Renal cortex interstitium (tissue), 11 donors: Measurements from ENCODE around the gene DDX51. TPM values are rescaled to one million over a fixed set of nuclear protein-coding genes. Genes with fewer than 3 reads are reported as not detected.
"Not testable (repeated sequence)": the region's sequence is repeated elsewhere in the genome, so short reads cannot be mapped to it uniquely, and the experiment has no call there.

Source experiments
- DNase-seq, 11 donors: peaks; one replicate each; pipeline ENCODE4 v3.0.0-alpha.2; 2013; ENCODE audit warnings: low read depth in 9 of 11, low spot score in 4 of 11; ENCODE audit errors: extremely low read depth in 1 of 11
- polyA plus RNA-seq, 3 donors: library from polyadenylated mRNA; unstranded; fragments of 120-200 nt; gene quantifications; one replicate each; pipeline ENCODE4 v1.2.1, GENCODE V29; 2013; ENCODE audit not compliant: insufficient read length in 3 of 3

DDX51 gene
- polyA plus RNA-seq, 3 donors = 14.8 to 24.3 (median 20.1) TPM

GRCh38 chr12:132134653-132135183 is 9.4 kb downstream of the DDX51 start:
- not testable (repeated sequence) for DNase-seq

GRCh38 chr12:132133952-132134652 is 10.0 kb downstream of the DDX51 start:
- DNase-seq = no peak

GRCh38 chr12:132132609-132133430 is 11.3 kb downstream of the DDX51 start:
- no peak for DNase-seq

GRCh38 chr12:132131952-132132351 is 12.2 kb downstream of the DDX51 start:
- DNase-seq = no peak

- no peak for DNase-seq
These were observed 12.9 kb downstream of the DDX51 start for GRCh38 chr12:132131229-132131628.

GRCh38 chr12:132130690-132131089 is 13.4 kb downstream of the DDX51 start:
- no peak for DNase-seq

- no peak for DNase-seq
These were observed 15.1 kb downstream of the DDX51 start for GRCh38 chr12:132129007-132129406.

GRCh38 chr12:132127041-132127440 is 17.1 kb downstream of the DDX51 start:
- no peak for DNase-seq

GRCh38 chr12:132125736-132126135 is 18.4 kb downstream of the DDX51 start:
- DNase-seq = no peak

GRCh38 chr12:132124766-132125425 is 19.2 kb downstream of the DDX51 start:
- DNase-seq = no peak

GRCh38 chr12:132123970-132124765 is 20.0 kb downstream of the DDX51 start:
- no peak for DNase-seq

GRCh38 chr12:132121283-132121682 is 22.8 kb downstream of the DDX51 start:
- no peak for DNase-seq

- DNase-seq = peak in 1 of 11 donors; percentile 15
These were observed 25.2 kb downstream of the DDX51 start for GRCh38 chr12:132118876-132119275.

- DNase-seq = no peak
These were observed 26.6 kb downstream of the DDX51 start for GRCh38 chr12:132117558-132117875.

GRCh38 chr12:132116709-132117557 is 27.2 kb downstream of the DDX51 start:
- no peak for DNase-seq

- DNase-seq = no peak
These were observed 28.6 kb downstream of the DDX51 start for GRCh38 chr12:132115500-132115899.

GRCh38 chr12:132114667-132115066 is 29.5 kb downstream of the DDX51 start:
- no peak for DNase-seq

GRCh38 chr12:132111654-132112304 is 32.3 kb downstream of the DDX51 start:
- DNase-seq = no peak
